Natural killer cell (primary cell): ENCODE results near the gene COL8A2. TPM values are rescaled to one million over a fixed set of nuclear protein-coding genes. Genes with fewer than 3 reads are reported as not detected.

Experiments used
- ATAC-seq, 3 donors: fragments of 150-1000 bp in 2 of 3; fragments of 200-7000 bp in 1 of 3; cut with Tn5 transposase; 1 replicate in 1 of 3; 2 replicates in 2 of 3; pipeline ENCODE4 v1.10.0; 2021; ENCODE audit warnings: mild to moderate bottlenecking in 2 of 3, moderate library complexity in 2 of 3
- DNase-seq, 2 donors: peaks; one replicate each; pipeline versions ENCODE4 v3.0.0 to v3.0.0-alpha.2; 2013 to 2021; ENCODE audit warnings: mixed read lengths in 1 of 2
- H3K27ac ChIP-seq: one replicate; pipeline ENCODE4 v1.5.1; 2013; ENCODE audit warnings: mild to moderate bottlenecking, low read length
- H3K27me3 ChIP-seq: one replicate; pipeline ENCODE4 v1.6.1; 2013; ENCODE audit warnings: low read length; ENCODE audit not compliant: control insufficient read depth, insufficient read depth
- H3K36me3 ChIP-seq: one replicate; pipeline ENCODE4 v1.6.1; 2013; ENCODE audit warnings: low read length; ENCODE audit not compliant: control insufficient read depth, insufficient read depth
- H3K4me1 ChIP-seq: one replicate; pipeline ENCODE4 v1.6.1; 2013; ENCODE audit warnings: low read length; ENCODE audit not compliant: control insufficient read depth, insufficient read depth
- H3K4me3 ChIP-seq: one replicate; pipeline ENCODE4 v1.5.1; 2013; ENCODE audit warnings: low read length
- H3K9me3 ChIP-seq: one replicate; pipeline ENCODE4 v1.6.1; 2013; ENCODE audit warnings: low read length; ENCODE audit not compliant: control insufficient read depth, insufficient read depth
- H3K27ac Mint-ChIP-seq, 2 donors: one replicate each; pipeline ENCODE4 v1.8.0; 2022; ENCODE audit warnings: mild to moderate bottlenecking in 2 of 2, mixed read lengths in 2 of 2, moderate library complexity in 1 of 2
- H3K27me3 Mint-ChIP-seq, 2 donors: one replicate each; pipeline ENCODE4 v1.8.0; 2022; ENCODE audit warnings: low read depth in 2 of 2, mixed read lengths in 2 of 2
- H3K36me3 Mint-ChIP-seq: one replicate; pipeline ENCODE4 v1.8.0; 2022; ENCODE audit warnings: mixed read lengths
- H3K4me1 Mint-ChIP-seq, 2 donors: one replicate each; pipeline ENCODE4 v1.8.0; 2022; ENCODE audit warnings: mixed read lengths in 2 of 2
- H3K4me3 Mint-ChIP-seq: one replicate; pipeline ENCODE4 v1.8.0; 2022; ENCODE audit warnings: mild to moderate bottlenecking, moderate library complexity, mixed read lengths
- H3K9me3 Mint-ChIP-seq, 2 donors: one replicate each; pipeline ENCODE4 v1.8.0; 2022; ENCODE audit warnings: mixed read lengths in 2 of 2
- CTCF ChIP-seq: fragments of 200-600 bp; IDR thresholded peaks from one replicate; pipeline ENCODE4 v1.8.0; 2022; ENCODE audit warnings: antibody characterized with exemption
- WGBS: methylation state at CpG from one replicate; pipeline ENCODE4 v1.1.7; 2013; ENCODE audit warnings: missing lambda C conversion rate; ENCODE audit not compliant: insufficient coverage; 5-methylcytosine and 5-hydroxymethylcytosine counted together
- intact Hi-C: fragments of 100-400 bp; cut with micrococcal nuclease; formaldehyde crosslinking; loops from one replicate; pipeline ENCODE4 v1.14.2; 2022
- total RNA-seq, 4 donors: library from RNA; stranded (reverse); fragments of 120-200 nt in 1 of 4; gene quantifications; one replicate each; pipeline versions ENCODE4 v1.2.3 to v1.2.4, GENCODE V29; 2013 to 2022

Gene COL8A2
- total RNA-seq, 3 donors from 2014 or later (not counting 1 experiment from before 2014, with no cell fraction given): 0.09 to 0.20 (median 0.14) TPM

- Mint-ChIP-seq H3K9me3 (no peaks in the 10 kb centered on the region), H3K27me3 (no peaks in the 10 kb centered on the region), H3K36me3 (no peaks in the 10 kb centered on the region), H3K4me1 (peaks cover 61 to 73% of the 10 kb centered on the region in 2 donors), H3K4me3 (no peak overlapping the region), H3K27ac (peak overlapping the region; percentile 56 to 68)
- no peaks in the 10 kb centered on the region for H3K27me3 ChIP-seq
- H3K9me3 ChIP-seq: no peaks in the 10 kb centered on the region
- TF ChIP-seq CTCF: no peak
- intact Hi-C loops: no loop called here
- peaks cover 53% of the 10 kb centered on the region for H3K4me1 ChIP-seq
- H3K36me3 ChIP-seq: peaks cover 10% of the 10 kb centered on the region
- 90% methylated on average over 2 of the region's 2 CpGs for WGBS
- no peak overlapping the region for H3K27ac ChIP-seq
- no peak for DNase-seq
- ATAC-seq: no peak
- H3K4me3 ChIP-seq: no peak overlapping the region
Measured at GRCh38 chr1:36164361-36164760, 39.3 kb upstream of the COL8A2 start.

GRCh38 chr1:36163426-36163825, 38.4 kb upstream of the COL8A2 start:
- intact Hi-C loops: no loop called here
- H3K27ac Mint-ChIP-seq: peak overlapping the region; percentile 88 to 99

GRCh38 chr1:36162680-36163239, 37.7 kb upstream of the COL8A2 start:
- Mint-ChIP-seq H3K36me3 (no peaks in the 10 kb centered on the region), H3K4me3 (peak overlapping the region; percentile 82), H3K9me3 (no peaks in the 10 kb centered on the region), H3K27ac (peak overlapping the region; percentile 88 to 99), H3K4me1 (peaks cover 67 to 77% of the 10 kb centered on the region in 2 donors), H3K27me3 (no peaks in the 10 kb centered on the region)
- Histone ChIP-seq H3K4me3 (no peak overlapping the region), H3K4me1 (peaks cover 68% of the 10 kb centered on the region), H3K27ac (peak overlapping the region; percentile 84), H3K36me3 (peaks cover 10% of the 10 kb centered on the region), H3K9me3 (no peaks in the 10 kb centered on the region), H3K27me3 (no peaks in the 10 kb centered on the region)
- no peak for DNase-seq
- 73% methylated on average over 1 of the region's 1 CpG for WGBS
- no peak for ATAC-seq
- intact Hi-C loops: no loop called here
- no peak for TF ChIP-seq CTCF

More at GRCh38 chr1:36163426-36163825, 38.4 kb upstream of the COL8A2 start:
- H3K4me1 ChIP-seq: peaks cover 62% of the 10 kb centered on the region
- TF ChIP-seq CTCF: no peak
- Mint-ChIP-seq H3K4me3 (no peak overlapping the region), H3K36me3 (no peaks in the 10 kb centered on the region), H3K9me3 (no peaks in the 10 kb centered on the region), H3K4me1 (peaks cover 64 to 74% of the 10 kb centered on the region in 2 donors), H3K27me3 (no peaks in the 10 kb centered on the region)
- no peaks in the 10 kb centered on the region for H3K27me3 ChIP-seq
- peaks cover 10% of the 10 kb centered on the region for H3K36me3 ChIP-seq
- H3K9me3 ChIP-seq: no peaks in the 10 kb centered on the region
- no peak overlapping the region for H3K4me3 ChIP-seq
- H3K27ac ChIP-seq: no peak overlapping the region
- ATAC-seq (no peak), DNase-seq (no peak)
